Endothelial cell of umbilical vein (primary cell): ENCODE results near the gene SARS1. TPM values are rescaled to one million over a fixed set of nuclear protein-coding genes. Genes with fewer than 3 reads are reported as not detected.

Experiments
- BruUV-seq: library from RNA; stranded (reverse); fragments of 400-500 nt; replicated peaks from 2 replicates; lab custom pipeline; 2021; lab: Mats Ljungman, UMichigan
- CTCF ChIA-PET: fragments of 300-600, 350-600 bp; sonication (Branson Sonifier 250); formaldehyde crosslinking; loops from one replicate; lab custom pipeline; 2021; ENCODE audit warnings: antibody characterized with exemption, inconsistent platforms; lab: Charles Lee
- POLR2A ChIA-PET: fragments of 300-600, 350-600 bp; sonication (Branson Sonifier 250); formaldehyde crosslinking; loops from one replicate; lab custom pipeline; 2021; ENCODE audit warnings: antibody characterized with exemption, inconsistent platforms; lab: Charles Lee
- DNase-seq: peaks from one replicate; pipeline ENCODE4 v3.0.0-alpha.2; 2011; ENCODE audit warnings: low read depth, low spot score
- FAIRE-seq: peaks from 2 replicates; lab custom pipeline; 2011; peaks lifted over from hg19 to GRCh38; lab: Jason Lieb, UNC
- H2AFZ ChIP-seq: 2 replicates; pipeline ENCODE4 v1.6.0; 2012; ENCODE audit warnings: low read depth, low read length, control low read depth, inconsistent platforms
- H3K27ac ChIP-seq: 2 replicates; pipeline ENCODE4 v1.5.1; 2011; ENCODE audit warnings: low read depth, mild to moderate bottlenecking, control low read depth, low read length, moderate library complexity; ENCODE audit not compliant: insufficient read depth
- H3K27me3 ChIP-seq, 2 experiments: 2 replicates each; pipeline versions ENCODE4 v1.6.0 to v1.6.1; 2011; ENCODE audit warnings: low read length in 2 of 2, mixed read lengths in 1 of 2; ENCODE audit not compliant: control insufficient read depth in 2 of 2, insufficient read depth in 2 of 2
- H3K36me3 ChIP-seq, 2 experiments: 2 replicates in 1 of 2; 3 replicates in 1 of 2; pipeline ENCODE4 v1.5.1; 2011; ENCODE audit warnings: low read length in 2 of 2, mild to moderate bottlenecking in 1 of 2, moderate library complexity in 1 of 2; ENCODE audit not compliant: control insufficient read depth in 2 of 2, insufficient read depth in 2 of 2; ENCODE audit errors: extremely low read depth in 1 of 2
- H3K4me1 ChIP-seq: 3 replicates; pipeline ENCODE4 v1.5.1; 2011; ENCODE audit warnings: mild to moderate bottlenecking, low read length; ENCODE audit not compliant: control insufficient read depth, insufficient read depth; ENCODE audit errors: extremely low read depth
- H3K4me2 ChIP-seq: 2 replicates; pipeline ENCODE4 v1.6.1; 2011; ENCODE audit warnings: low read length, control low read depth, mixed read lengths; ENCODE audit not compliant: insufficient read depth
- H3K4me3 ChIP-seq, 3 experiments: fragments of 200-600 bp in 1 of 3; sonication (generic), shearing (Covaris generic) in 1 of 3; replicated peaks in 1 of 3; 2 replicates each; pipeline ENCODE4 v1.5.1; 2011 to 2016; ENCODE audit warnings: control low read depth in 3 of 3, low read length in 3 of 3, mild to moderate bottlenecking in 2 of 3, inconsistent platforms in 1 of 3, low read depth in 1 of 3, moderate library complexity in 1 of 3; ENCODE audit not compliant: insufficient read depth in 1 of 3
- H3K79me2 ChIP-seq: 2 replicates; pipeline ENCODE4 v1.6.0; 2012; ENCODE audit warnings: low read length, inconsistent platforms; ENCODE audit not compliant: control insufficient read depth, insufficient read depth
- H3K9ac ChIP-seq: replicated peaks from 2 replicates; pipeline ENCODE3; 2011; ENCODE audit warnings: low read length, control low read depth; ENCODE audit not compliant: insufficient read depth; ENCODE audit errors: extremely low read depth
- H3K9me1 ChIP-seq: replicated peaks from 3 replicates; pipeline ENCODE4 v1.6.0; 2011; ENCODE audit warnings: mild to moderate bottlenecking, low read length; ENCODE audit not compliant: control insufficient read depth, insufficient read depth; ENCODE audit errors: extremely low read depth
- H3K9me3 ChIP-seq: replicated peaks from 2 replicates; pipeline ENCODE4 v1.5.1; 2012; ENCODE audit warnings: low read length, inconsistent platforms; ENCODE audit not compliant: control insufficient read depth, insufficient read depth
- H4K20me1 ChIP-seq: replicated peaks from 2 replicates; pipeline ENCODE3; 2011; ENCODE audit warnings: mild to moderate bottlenecking, low read length; ENCODE audit not compliant: control insufficient read depth, insufficient read depth; ENCODE audit errors: extremely low read depth
- CTCF ChIP-seq, 2 donors: IDR thresholded peaks; 1 replicate in 1 of 2; 2 replicates in 1 of 2; pipeline ENCODE4 v1.5.1; 2011; ENCODE audit warnings: low read length in 2 of 2, mild to moderate bottlenecking in 2 of 2, moderate library complexity in 2 of 2, control low read depth in 1 of 2, inconsistent platforms in 1 of 2, low read depth in 1 of 2; ENCODE audit not compliant: insufficient read depth in 1 of 2; ENCODE audit errors: extremely low read depth in 1 of 2
- EZH2 ChIP-seq: IDR thresholded peaks from 2 replicates; pipeline ENCODE4 v1.6.1; 2012; ENCODE audit warnings: borderline replicate concordance, low read depth, mild to moderate bottlenecking, moderate library complexity, low read length, inconsistent platforms; ENCODE audit not compliant: severe bottlenecking
- FOS ChIP-seq: IDR thresholded peaks from 2 replicates; pipeline ENCODE4 v1.6.1; 2011; ENCODE audit warnings: mild to moderate bottlenecking, low read length, moderate library complexity, borderline replicate concordance; ENCODE audit not compliant: insufficient read depth
- GATA2 ChIP-seq: IDR thresholded peaks from 2 replicates; pipeline ENCODE4 v1.7.0; 2011; ENCODE audit warnings: low read depth, mild to moderate bottlenecking, moderate library complexity, mixed read lengths, low read length; ENCODE audit not compliant: insufficient read length, insufficient read depth
- JUN ChIP-seq: IDR thresholded peaks from 2 replicates; pipeline ENCODE4 v1.6.1; 2011; ENCODE audit warnings: borderline replicate concordance, low read depth; ENCODE audit not compliant: insufficient read length, insufficient read depth
- MAX ChIP-seq: IDR thresholded peaks from 2 replicates; pipeline ENCODE4 v1.6.1; 2011; ENCODE audit not compliant: insufficient read depth, insufficient read length
- MYC ChIP-seq: IDR thresholded peaks from one replicate; pipeline ENCODE4 v1.6.1; 2011; ENCODE audit warnings: mild to moderate bottlenecking, low read depth, low read length
- POLR2A ChIP-seq: IDR thresholded peaks from 2 replicates; pipeline ENCODE4 v1.6.1; 2012; ENCODE audit warnings: low read depth, mild to moderate bottlenecking, control low read depth, low read length
- POLR2AphosphoS5 ChIP-seq: IDR thresholded peaks from 2 replicates; pipeline ENCODE4 v1.6.1; 2012; ENCODE audit warnings: low read depth, mild to moderate bottlenecking, control low read depth, low read length, moderate library complexity; ENCODE audit not compliant: insufficient read depth
- dilution Hi-C: fragments of 300-500 bp; cut with MboI; formaldehyde crosslinking; loops from one replicate; pipeline ENCODE4 v1.15.0; 2019; ENCODE audit warnings: low sequenced_read_pairs; ENCODE audit not compliant: extremely low pct_ligation_motif_present
- intact Hi-C: fragments of 100-400 bp; cut with micrococcal nuclease; formaldehyde crosslinking; loops from one replicate; pipeline ENCODE4 v1.10.0; 2022
- polyA plus RNA-seq, 4 experiments: library from polyadenylated mRNA; depleted of rRNA in 3 of 4; stranded (reverse) in 3 of 4; unstranded in 1 of 4; fragments of >200 nt; gene quantifications; 2 replicates each; pipeline versions ENCODE4 v1.2.1 to v1.2.3, GENCODE V29; 2011 to 2012; ENCODE audit warnings: missing spikeins in 1 of 4
- total RNA-seq: library from RNA; stranded (reverse); gene quantifications from 2 replicates; pipeline ENCODE4 v1.2.3, GENCODE V29; 2021

SARS1 gene
- total and polyA plus RNA-seq, 2 donors (not counting 3 experiments of a cell fraction or from before 2014, with no cell fraction given) = 110 to 178 TPM

- dilution Hi-C loops = no loop called here
- Histone ChIP-seq H2AFZ (no peak overlapping the region), H3K79me2 (peaks cover 50% of the 10 kb centered on the region), H3K9me3 (no peaks in the 10 kb centered on the region), H3K9me1 (no peaks in the 10 kb centered on the region), H3K9ac (no peak overlapping the region), H3K27ac (no peak overlapping the region), H3K4me1 (no peaks in the 10 kb centered on the region), H3K27me3 (no peaks in the 10 kb centered on the region), H3K4me3 (no peak overlapping the region), H3K4me2 (no peak overlapping the region), H3K36me3 (peaks cover 11 to 14% of the 10 kb centered on the region in 2 experiments), H4K20me1 (peaks cover 8% of the 10 kb centered on the region)
- CTCF ChIA-PET = interaction anchor here (1.1 to 3.5 kb wide), 4 partner anchors 12 to 307 kb away, joined by 3 to 20 read pairs (median 4); partner anchors contain the start of gene SARS1
- intact Hi-C loops = no loop called here
- no TSS peak for BruUV-seq
- FAIRE-seq = no peak
- TF ChIP-seq GATA2 (no peak), JUN (no peak), FOS (no peak), MYC (no peak), POLR2A (no peak), CTCF (IDR thresholded peaks at IDR 0.05; ENCODE audit: extremely low read depth in 1 of 2, insufficient read depth in 1 of 2, low read depth in 1 of 2, low read length in 2 of 2) (no peak), POLR2AphosphoS5 (no peak), MAX (no peak), EZH2 (no peak)
- DNase-seq = no peak
- POLR2A ChIA-PET = no interaction called here
Observed at GRCh38 chr1:109225711-109226445, 12.2 kb downstream of the SARS1 start.
